ENCODE results near the gene TMEM253. TPM values are rescaled to one million over a fixed set of nuclear protein-coding genes. Genes with fewer than 3 reads are reported as not detected.

The TMEM253 gene
- total and polyA plus RNA-seq, 10 donors, result 0.11 to 1.5 (median 0.29) TPM; not detected in 5

- Histone ChIP-seq H3K9me3 (no peaks in the 10 kb centered on the region), H3K4me3 (no peak overlapping the region), H3K4me1 (peaks cover 3 to 74% (median 43%) of the 10 kb centered on the region in 6 donors), H3K27ac (peak overlapping the region in 6 of 8 donors; percentile 20 to 51 (median 36)), H3K27me3 (replicated peaks in 1 of 7) (no peaks in the 10 kb centered on the region), H3K36me3 (peaks cover 0 to 100% (median 35%) of the 10 kb centered on the region in 6 donors)
- DNase-seq, result no peak
- intact Hi-C loops (cut with DNase I; ENCODE audit: low total_unique reads), result no loop called here
- 85 to 93% (median 85%) methylated on average over 5 to 30 of the region's 30 CpGs for WGBS, 5 donors
- no peak for TF ChIP-seq CTCF (IDR thresholded peaks at IDR 0.05 in 8 of 11, conservative IDR thresholded peaks at IDR 0.05 in 3 of 11)
- TF ChIP-seq POLR2AphosphoS5 (IDR thresholded peaks at IDR 0.05), result peak in 1 of 3 donors; percentile 45
Observed at GRCh38 chr14:21081521-21082142, 19.2 kb upstream of the TMEM253 start.

- intact Hi-C loops (cut with DNase I; ENCODE audit: low total_unique reads), result no loop called here
- no peaks in the 10 kb centered on the region for H3K27me3 ChIP-seq (replicated peaks in 1 of 7)
Observed at GRCh38 chr14:21083565-21084325, 17.1 kb upstream of the TMEM253 start.

GRCh38 chr14:21084396-21084795, 16.5 kb upstream of the TMEM253 start:
- H3K27me3 ChIP-seq (replicated peaks in 1 of 7), result no peaks in the 10 kb centered on the region
- WGBS, 5 donors, result 75 to 85% (median 79%) methylated on average over 2 of the region's 2 CpGs
- H3K36me3 ChIP-seq, result peaks cover 0 to 100% (median 26%) of the 10 kb centered on the region in 6 donors
- H3K27ac ChIP-seq, result peak overlapping the region in 7 of 8 donors; percentile 61 to 89 (median 76)
- peak overlapping the region in 1 of 8 donors; percentile 51 for H3K4me3 ChIP-seq
- TF ChIP-seq CTCF (IDR thresholded peaks at IDR 0.05 in 8 of 11, conservative IDR thresholded peaks at IDR 0.05 in 3 of 11) (no peak), POLR2AphosphoS5 (IDR thresholded peaks at IDR 0.05) (no peak), POLR2A (IDR thresholded peaks at IDR 0.05) (no peak)
- no peak for DNase-seq
- H3K4me1 ChIP-seq, result peaks cover 3 to 69% (median 39%) of the 10 kb centered on the region in 6 donors
- intact Hi-C loops (cut with DNase I; ENCODE audit: low total_unique reads), result no loop called here
- H3K9me3 ChIP-seq, result no peaks in the 10 kb centered on the region

More at GRCh38 chr14:21083565-21084325, 17.1 kb upstream of the TMEM253 start:
- H3K27ac ChIP-seq, result peak overlapping the region in 6 of 8 donors; percentile 61 to 89 (median 78)
- H3K36me3 ChIP-seq, result peaks cover 0 to 100% (median 32%) of the 10 kb centered on the region in 6 donors
- H3K4me1 ChIP-seq, result peaks cover 3 to 74% (median 43%) of the 10 kb centered on the region in 6 donors
- no peak for DNase-seq
- WGBS, 5 donors, result 72 to 92% (median 84%) methylated on average over 3 to 11 of the region's 11 CpGs
- no peak overlapping the region for H3K4me3 ChIP-seq
- peak in 2 of 3 donors; percentile 22 to 28 for TF ChIP-seq POLR2AphosphoS5 (IDR thresholded peaks at IDR 0.05)
- no peak for TF ChIP-seq CTCF (IDR thresholded peaks at IDR 0.05 in 8 of 11, conservative IDR thresholded peaks at IDR 0.05 in 3 of 11)
- H3K9me3 ChIP-seq, result no peaks in the 10 kb centered on the region

All from spleen (tissue), 11 donors.